Prostate gland (tissue), 2 donors: ENCODE data around the gene KCNG2. TPM values are rescaled to one million over a fixed set of nuclear protein-coding genes. Genes with fewer than 3 reads are reported as not detected.

Experiments used
- DNase-seq: peaks from one replicate; pipeline ENCODE4 v3.0.0-alpha.2; 2019; ENCODE audit warnings: low spot score
- H3K27ac ChIP-seq, 2 donors: fragments of 200-600 bp; sonication (generic); 2 replicates each; pipeline ENCODE4 v1.5.1; 2017 to 2019
- H3K27me3 ChIP-seq: fragments of 200-600 bp; sonication (generic); replicated peaks from 2 replicates; pipeline ENCODE4 v1.5.1; 2019; ENCODE audit not compliant: insufficient read depth
- H3K36me3 ChIP-seq, 2 donors: fragments of 200-600 bp; sonication (generic); 1 replicate in 1 of 2; 2 replicates in 1 of 2; pipeline versions ENCODE4 v1.5.1 to v1.8.1; 2017 to 2019
- H3K4me1 ChIP-seq: fragments of 200-600 bp; sonication (generic); replicated peaks from 2 replicates; pipeline ENCODE4 v1.5.1; 2019
- H3K4me3 ChIP-seq, 2 donors: fragments of 200-600 bp; sonication (generic); 2 replicates each; pipeline ENCODE4 v1.5.1; 2017 to 2019
- H3K9me3 ChIP-seq: fragments of 200-600 bp; sonication (generic); 2 replicates; pipeline ENCODE4 v1.5.1; 2017
- CTCF ChIP-seq, 4 experiments: fragments of 200-600 bp in 2 of 4; fragments of 450-650 bp in 2 of 4; sonication (generic) in 2 of 4; IDR thresholded peaks; 1 replicate in 3 of 4; 2 replicates in 1 of 4; pipeline ENCODE4 v1.5.1; 2016 to 2019; ENCODE audit warnings: antibody characterized with exemption in 4 of 4, mild to moderate bottlenecking in 2 of 4, moderate library complexity in 2 of 4
- POLR2A ChIP-seq: fragments of 450-650 bp; IDR thresholded peaks from one replicate; pipeline ENCODE4 v1.6.1; 2016; ENCODE audit warnings: antibody characterized with exemption, mild to moderate bottlenecking
- POLR2AphosphoS5 ChIP-seq: sonication (generic); formaldehyde crosslinking; IDR thresholded peaks from one replicate; pipeline ENCODE4 v1.6.1; 2017; ENCODE audit warnings: antibody characterized with exemption
- WGBS: methylation state at CpG from one replicate; pipeline ENCODE4 v1.1.5; 2018; 5-methylcytosine and 5-hydroxymethylcytosine counted together
- intact Hi-C: fragments of 100-400 bp; cut with DNase I; formaldehyde crosslinking; loops from one replicate; pipeline ENCODE4 v1.14.2; 2022
- total RNA-seq, 2 donors: library from RNA; depleted of rRNA; stranded (reverse); fragments of >200 nt; gene quantifications; one replicate each; pipeline ENCODE4 v1.1.0, GENCODE V29; 2016

The KCNG2 gene
- total RNA-seq, 2 donors from 2014 or later: 3.7 TPM; not detected in 1

GRCh38 chr18:79785831-79786230 is 11.9 kb upstream of the KCNG2 start:
- H3K27ac ChIP-seq: no peak overlapping the region
- TF ChIP-seq CTCF (IDR thresholded peaks at IDR 0.05) (no peak), POLR2AphosphoS5 (no peak), POLR2A (no peak)
- H3K27me3 ChIP-seq: peaks cover 26% of the 10 kb centered on the region
- H3K4me3 ChIP-seq: no peak overlapping the region
- no peaks in the 10 kb centered on the region for H3K36me3 ChIP-seq
- no peaks in the 10 kb centered on the region for H3K9me3 ChIP-seq
- no peak for DNase-seq
- peaks cover 6% of the 10 kb centered on the region for H3K4me1 ChIP-seq
- intact Hi-C loops: no loop called here
- 89% methylated on average over 12 of the region's 12 CpGs for WGBS

GRCh38 chr18:79786304-79786703 is 11.4 kb upstream of the KCNG2 start:
- TF ChIP-seq POLR2A (no peak), CTCF (IDR thresholded peaks at IDR 0.05) (no peak), POLR2AphosphoS5 (no peak)
- no peak overlapping the region for H3K4me3 ChIP-seq
- H3K27ac ChIP-seq: no peak overlapping the region
- peaks cover 26% of the 10 kb centered on the region for H3K27me3 ChIP-seq
- H3K36me3 ChIP-seq: no peaks in the 10 kb centered on the region
- intact Hi-C loops: no loop called here
- H3K9me3 ChIP-seq: no peaks in the 10 kb centered on the region
- DNase-seq: no peak
- peaks cover 7% of the 10 kb centered on the region for H3K4me1 ChIP-seq
- 90% methylated on average over 14 of the region's 14 CpGs for WGBS

GRCh38 chr18:79786786-79787526 is 10.8 kb upstream of the KCNG2 start:
- Histone ChIP-seq H3K4me3 (no peak overlapping the region), H3K36me3 (no peaks in the 10 kb centered on the region), H3K4me1 (peaks cover 8% of the 10 kb centered on the region), H3K27ac (no peak overlapping the region), H3K27me3 (peaks cover 26% of the 10 kb centered on the region), H3K9me3 (no peaks in the 10 kb centered on the region)
- TF ChIP-seq CTCF (IDR thresholded peaks at IDR 0.05) (no peak), POLR2A (no peak), POLR2AphosphoS5 (no peak)
- 83% methylated on average over 22 of the region's 22 CpGs for WGBS
- intact Hi-C loops: no loop called here
- no peak for DNase-seq

GRCh38 chr18:79787527-79787864 is 10.2 kb upstream of the KCNG2 start:
- Histone ChIP-seq H3K27me3 (peaks cover 26% of the 10 kb centered on the region), H3K9me3 (no peaks in the 10 kb centered on the region), H3K4me1 (peaks cover 8% of the 10 kb centered on the region), H3K27ac (no peak overlapping the region), H3K36me3 (no peaks in the 10 kb centered on the region), H3K4me3 (no peak overlapping the region)
- intact Hi-C loops: no loop called here
- no peak for DNase-seq
- WGBS: 86% methylated on average over 16 of the region's 16 CpGs
- TF ChIP-seq POLR2A (no peak), CTCF (IDR thresholded peaks at IDR 0.05) (no peak), POLR2AphosphoS5 (no peak)
